Measurements from ENCODE around the gene APMAP.

DNA sequence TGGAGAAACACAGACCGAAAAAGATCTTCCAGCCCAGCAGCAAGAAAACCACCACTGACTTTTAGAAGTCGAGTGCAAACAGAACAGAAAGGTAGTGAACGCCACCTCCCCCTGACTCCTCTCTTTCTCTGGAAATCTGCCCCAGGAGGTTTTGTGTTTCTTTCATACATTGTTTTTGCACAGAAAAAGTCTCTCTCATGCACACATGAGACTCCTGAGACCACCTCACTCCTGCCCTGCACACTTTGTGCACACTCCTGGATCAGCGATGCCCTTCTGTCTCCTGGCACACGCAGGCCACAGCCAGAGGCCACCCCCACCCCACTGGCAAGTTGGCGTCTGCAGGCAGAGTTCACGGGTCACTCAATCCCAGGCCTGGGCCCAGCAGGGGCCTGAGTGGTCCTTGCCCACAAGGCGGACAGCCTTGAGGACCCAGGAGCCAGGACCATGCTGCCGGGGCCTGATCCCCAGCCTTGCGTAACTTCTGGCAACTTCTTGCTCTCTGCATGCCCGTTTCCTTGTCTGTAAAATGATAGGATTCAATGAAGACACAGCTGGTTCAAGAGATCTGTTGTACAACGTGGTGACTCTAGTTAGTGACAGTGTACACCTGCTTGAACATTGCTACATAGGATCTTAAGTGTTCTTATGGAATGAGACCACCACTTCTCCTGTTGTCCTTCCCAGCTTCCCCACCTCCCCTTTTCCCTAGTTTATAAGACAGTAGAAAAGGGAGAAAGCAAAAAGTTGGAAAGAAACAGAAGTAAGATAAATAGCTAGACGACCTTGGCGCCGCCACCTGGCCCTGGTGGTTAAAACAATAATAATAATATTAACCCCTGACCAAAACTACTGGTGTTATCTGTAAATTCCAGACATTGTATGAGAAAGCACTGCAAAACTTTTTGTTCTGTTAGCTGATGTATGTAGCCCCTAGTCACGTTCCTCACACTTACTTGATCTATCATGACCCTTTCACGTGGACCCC is 73.7 kb downstream of the APMAP start:
- TF ChIP-seq, protein P1, sequence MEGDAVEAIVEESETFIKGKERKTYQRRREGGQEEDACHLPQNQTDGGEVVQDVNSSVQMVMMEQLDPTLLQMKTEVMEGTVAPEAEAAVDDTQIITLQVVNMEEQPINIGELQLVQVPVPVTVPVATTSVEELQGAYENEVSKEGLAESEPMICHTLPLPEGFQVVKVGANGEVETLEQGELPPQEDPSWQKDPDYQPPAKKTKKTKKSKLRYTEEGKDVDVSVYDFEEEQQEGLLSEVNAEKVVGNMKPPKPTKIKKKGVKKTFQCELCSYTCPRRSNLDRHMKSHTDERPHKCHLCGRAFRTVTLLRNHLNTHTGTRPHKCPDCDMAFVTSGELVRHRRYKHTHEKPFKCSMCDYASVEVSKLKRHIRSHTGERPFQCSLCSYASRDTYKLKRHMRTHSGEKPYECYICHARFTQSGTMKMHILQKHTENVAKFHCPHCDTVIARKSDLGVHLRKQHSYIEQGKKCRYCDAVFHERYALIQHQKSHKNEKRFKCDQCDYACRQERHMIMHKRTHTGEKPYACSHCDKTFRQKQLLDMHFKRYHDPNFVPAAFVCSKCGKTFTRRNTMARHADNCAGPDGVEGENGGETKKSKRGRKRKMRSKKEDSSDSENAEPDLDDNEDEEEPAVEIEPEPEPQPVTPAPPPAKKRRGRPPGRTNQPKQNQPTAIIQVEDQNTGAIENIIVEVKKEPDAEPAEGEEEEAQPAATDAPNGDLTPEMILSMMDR (IDR thresholded peaks at IDR 0.05) = no peak
- no peak for TF ChIP-seq POLR2A (IDR thresholded peaks at IDR 0.05)

All from tibial nerve (tissue), 3 donors.